DND-41 (cell line): ENCODE measurements around the gene ENGASE.
"Not testable (repeated sequence)": the region's sequence is repeated elsewhere in the genome, so short reads cannot be mapped to it uniquely, and the experiment has no call there.

ENCODE experiments used
- ATAC-seq: fragments of 200-7000 bp; cut with Tn5 transposase; 3 replicates; pipeline ENCODE4 v1.9.1; 2021; ENCODE audit warnings: low read depth; ENCODE audit not compliant: insufficient read depth
- DNase-seq: peaks from one replicate; pipeline ENCODE4 v3.0.0-alpha.2; 2020
- H2AFZ ChIP-seq: 2 replicates; pipeline ENCODE4 v1.6.0; 2012; ENCODE audit warnings: low read depth, low read length
- H3K27ac ChIP-seq: 2 replicates; pipeline ENCODE4 v1.5.1; 2012; ENCODE audit warnings: low read length, inconsistent platforms
- H3K27me3 ChIP-seq: fragments of 200-600 bp; sonication (generic); 2 replicates; pipeline ENCODE4 v1.6.0; 2012; ENCODE audit warnings: low read length, mild to moderate bottlenecking, inconsistent platforms; ENCODE audit not compliant: insufficient read depth, poor library complexity
- H3K36me3 ChIP-seq: 2 replicates; pipeline ENCODE4 v1.5.1; 2012; ENCODE audit warnings: low read length, inconsistent platforms; ENCODE audit not compliant: insufficient read depth
- H3K4me1 ChIP-seq: 2 replicates; pipeline ENCODE4 v1.5.1; 2012; ENCODE audit warnings: mild to moderate bottlenecking, low read length; ENCODE audit not compliant: insufficient read depth
- H3K4me2 ChIP-seq: 2 replicates; pipeline ENCODE4 v1.6.0; 2012; ENCODE audit warnings: mild to moderate bottlenecking, moderate library complexity, low read length, inconsistent platforms; ENCODE audit not compliant: insufficient read depth
- H3K4me3 ChIP-seq, 2 experiments: fragments of 200-600 bp in 1 of 2; shearing (Covaris generic) in 1 of 2; 2 replicates each; pipeline ENCODE4 v1.5.1; 2012 to 2016; ENCODE audit warnings: inconsistent platforms in 2 of 2, low read length in 2 of 2, mild to moderate bottlenecking in 2 of 2, low read depth in 1 of 2, moderate library complexity in 1 of 2
- H3K79me2 ChIP-seq: 2 replicates; pipeline ENCODE4 v1.6.0; 2012; ENCODE audit warnings: low read length, inconsistent platforms; ENCODE audit not compliant: insufficient read depth
- H3K9ac ChIP-seq: 2 replicates; pipeline ENCODE4 v1.6.0; 2012; ENCODE audit warnings: low read depth, mild to moderate bottlenecking, inconsistent platforms, low read length, moderate library complexity
- H3K9me3 ChIP-seq: 2 replicates; pipeline ENCODE4 v1.5.1; 2012; ENCODE audit warnings: low read length, moderate library complexity, mild to moderate bottlenecking, inconsistent platforms; ENCODE audit not compliant: insufficient read depth, severe bottlenecking
- H4K20me1 ChIP-seq: 2 replicates; pipeline ENCODE4 v1.6.0; 2012; ENCODE audit warnings: low read length; ENCODE audit not compliant: insufficient read depth
- CTCF ChIP-seq: IDR thresholded peaks from 2 replicates; pipeline ENCODE4 v1.5.1; 2012; ENCODE audit warnings: borderline replicate concordance, low read length, moderate library complexity, mild to moderate bottlenecking; ENCODE audit not compliant: poor library complexity, severe bottlenecking; ENCODE audit errors: extremely low read depth
- EZH2 ChIP-seq: IDR thresholded peaks from 3 replicates; pipeline ENCODE4 v1.6.1; 2012; ENCODE audit warnings: borderline replicate concordance, low read depth, mild to moderate bottlenecking, moderate library complexity, low read length, inconsistent platforms; ENCODE audit not compliant: severe bottlenecking

ENGASE gene

GRCh38 chr17:79073016-79073705, 1.5 kb upstream of the ENGASE start:
- Histone ChIP-seq H3K4me2 (no peak overlapping the region), H3K79me2 (no peaks in the 10 kb centered on the region), H3K4me3 (no peak overlapping the region), H2AFZ (no peak overlapping the region; the same call in 1 of the 2 replicates), H4K20me1 (no peaks in the 10 kb centered on the region; the same call in 1 of the 2 replicates), H3K4me1 (peaks cover 24% of the 10 kb centered on the region), H3K27me3 (no peaks in the 10 kb centered on the region), H3K9ac (no peak overlapping the region), H3K9me3 (no peaks in the 10 kb centered on the region), H3K27ac (no peak overlapping the region), H3K36me3 (no peaks in the 10 kb centered on the region; the same call in 1 of the 2 replicates)
- ATAC-seq (no peak), DNase-seq (no peak)
- TF ChIP-seq EZH2 (no peak), CTCF (no peak)

- H3K4me3 ChIP-seq, result no peak overlapping the region
- TF ChIP-seq EZH2, result no peak
- no peak for TF ChIP-seq CTCF
- DNase-seq, result no peak
- H3K27me3 ChIP-seq, result no peaks in the 10 kb centered on the region
- no peaks in the 10 kb centered on the region for H3K9me3 ChIP-seq
- peaks cover 24% of the 10 kb centered on the region for H3K4me1 ChIP-seq
- H3K4me2 ChIP-seq, result peak overlapping the region; percentile 73; the same call in 1 of the 2 replicates
- no peaks in the 10 kb centered on the region for H3K79me2 ChIP-seq
- H3K36me3 ChIP-seq, result peaks cover 5% of the 10 kb centered on the region; the same call in 1 of the 2 replicates
- no peaks in the 10 kb centered on the region; the same call in 1 of the 2 replicates for H4K20me1 ChIP-seq
- no peak overlapping the region for H3K9ac ChIP-seq
- ATAC-seq, result no peak
- H3K27ac ChIP-seq, result no peak overlapping the region
- H2AFZ ChIP-seq, result peak overlapping the region; percentile 30
These were observed 927 bp upstream of the ENGASE start for GRCh38 chr17:79073706-79074088.

GRCh38 chr17:79074121-79074648, 439 bp upstream of the ENGASE start:
- ATAC-seq, H3K36me3 ChIP-seq, DNase-seq, H3K9me3 ChIP-seq, H3K79me2 ChIP-seq, H4K20me1 ChIP-seq, H3K27me3 ChIP-seq: not testable (repeated sequence)
- Histone ChIP-seq H3K4me2 (peak overlapping the region; percentile 73), H3K27ac (peak overlapping the region; percentile 35; the same call in 1 of the 2 replicates), H2AFZ (peak overlapping the region; percentile 88), H3K9ac (peak overlapping the region; percentile 70; the same call in 1 of the 2 replicates), H3K4me3 (peak overlapping the region; percentile 20 to 62; a peak in 3 of 4 replicates), H3K4me1 (peaks cover 24% of the 10 kb centered on the region)

- ATAC-seq, result peak; percentile 25; the same call in 1 of the 3 replicates
These were observed 774 bp downstream of the ENGASE start for GRCh38 chr17:79075446-79075750.

More at GRCh38 chr17:79075446-79075750, 774 bp downstream of the ENGASE start:
- H3K4me3 ChIP-seq, result peak overlapping the region; percentile 32 to 62; a peak in 3 of 4 replicates
- TF ChIP-seq EZH2 (no peak), CTCF (no peak)
- peaks cover 24% of the 10 kb centered on the region for H3K4me1 ChIP-seq
- no peaks in the 10 kb centered on the region; the same call in 1 of the 2 replicates for H4K20me1 ChIP-seq
- H3K36me3 ChIP-seq, result peaks cover 21% of the 10 kb centered on the region
- H3K79me2 ChIP-seq, result no peaks in the 10 kb centered on the region
- H3K4me2 ChIP-seq, result peak overlapping the region; percentile 73
- no peaks in the 10 kb centered on the region for H3K9me3 ChIP-seq
- no peak overlapping the region for H3K27ac ChIP-seq
- peak; percentile 21 for DNase-seq
- H2AFZ ChIP-seq, result peak overlapping the region; percentile 88
- H3K9ac ChIP-seq, result peak overlapping the region; percentile 70
- no peaks in the 10 kb centered on the region for H3K27me3 ChIP-seq
